Measurements from ENCODE around the gene TENM4.

DNA sequence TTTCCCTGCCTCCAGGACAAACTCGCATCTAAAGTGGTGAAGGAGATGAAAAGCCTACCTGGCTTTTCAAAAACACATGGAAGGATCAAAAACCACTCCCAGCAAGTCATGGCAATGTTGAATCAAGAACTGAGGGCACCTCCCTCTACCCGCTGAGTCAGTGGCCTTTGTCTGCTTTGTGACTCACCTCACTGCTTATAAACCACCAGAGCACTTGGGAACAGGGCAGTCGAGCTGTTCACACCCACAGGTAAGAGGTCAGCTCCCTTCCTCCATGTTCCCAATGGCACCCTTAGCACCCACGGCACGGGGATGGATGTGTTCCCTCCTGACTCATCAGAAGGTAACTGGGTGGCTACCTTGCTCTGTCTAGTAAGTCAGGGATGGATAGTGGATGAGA, 21.7 kb downstream of the TENM4 start:
- TF ChIP-seq, protein P1, sequence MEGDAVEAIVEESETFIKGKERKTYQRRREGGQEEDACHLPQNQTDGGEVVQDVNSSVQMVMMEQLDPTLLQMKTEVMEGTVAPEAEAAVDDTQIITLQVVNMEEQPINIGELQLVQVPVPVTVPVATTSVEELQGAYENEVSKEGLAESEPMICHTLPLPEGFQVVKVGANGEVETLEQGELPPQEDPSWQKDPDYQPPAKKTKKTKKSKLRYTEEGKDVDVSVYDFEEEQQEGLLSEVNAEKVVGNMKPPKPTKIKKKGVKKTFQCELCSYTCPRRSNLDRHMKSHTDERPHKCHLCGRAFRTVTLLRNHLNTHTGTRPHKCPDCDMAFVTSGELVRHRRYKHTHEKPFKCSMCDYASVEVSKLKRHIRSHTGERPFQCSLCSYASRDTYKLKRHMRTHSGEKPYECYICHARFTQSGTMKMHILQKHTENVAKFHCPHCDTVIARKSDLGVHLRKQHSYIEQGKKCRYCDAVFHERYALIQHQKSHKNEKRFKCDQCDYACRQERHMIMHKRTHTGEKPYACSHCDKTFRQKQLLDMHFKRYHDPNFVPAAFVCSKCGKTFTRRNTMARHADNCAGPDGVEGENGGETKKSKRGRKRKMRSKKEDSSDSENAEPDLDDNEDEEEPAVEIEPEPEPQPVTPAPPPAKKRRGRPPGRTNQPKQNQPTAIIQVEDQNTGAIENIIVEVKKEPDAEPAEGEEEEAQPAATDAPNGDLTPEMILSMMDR (conservative IDR thresholded peaks at IDR 0.05; ENCODE audit: low read length): no peak
- no peak for TF ChIP-seq EZH2phosphoT487 (IDR thresholded peaks at IDR 0.05; ENCODE audit: borderline replicate concordance, low read depth, low read length)
